ENCODE results near the gene NUP214. TPM values are rescaled to one million over a fixed set of nuclear protein-coding genes. Genes with fewer than 3 reads are reported as not detected.

Gene NUP214
- total RNA-seq, 4 donors from 2014 or later = 17.4 to 45.4 (median 31.1) TPM

DNA sequence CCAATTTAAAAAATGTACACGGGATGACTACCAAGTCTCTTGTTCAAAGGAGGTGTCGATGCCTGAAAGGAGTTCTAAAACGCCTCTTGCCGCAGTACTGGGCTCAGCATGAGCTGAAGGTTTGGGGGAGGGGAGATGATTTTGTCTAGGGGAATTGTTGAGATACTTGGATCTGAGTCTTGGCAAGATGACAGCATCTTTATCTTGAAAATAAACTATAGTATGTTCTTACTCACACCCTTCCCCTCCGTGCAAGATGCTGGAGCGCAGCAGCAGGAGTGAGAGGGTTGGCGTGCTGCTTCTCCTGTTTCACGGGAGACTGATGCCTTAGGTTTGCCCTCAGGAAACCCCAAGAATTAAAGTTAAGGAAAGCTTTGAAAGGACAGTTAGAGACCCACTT, 103.6 kb downstream of the NUP214 start:
- Histone ChIP-seq H3K27me3 (no peaks in the 10 kb centered on the region), H3K4me1 (peaks cover 0 to 8% (median 0%) of the 10 kb centered on the region in 3 donors), H3K9me3 (no peaks in the 10 kb centered on the region), H3K4me3 (peak overlapping the region in 1 of 4 donors; percentile 36), H3K27ac (no peak overlapping the region), H3K36me3 (peaks cover 20 to 94% (median 27%) of the 10 kb centered on the region in 3 donors)
- intact Hi-C loops (cut with DNase I) = no loop called here
- WGBS, 2 donors = 77 to 79% methylated on average over 8 of the region's 8 CpGs
- DNase-seq = no peak
- TF ChIP-seq, protein P1, sequence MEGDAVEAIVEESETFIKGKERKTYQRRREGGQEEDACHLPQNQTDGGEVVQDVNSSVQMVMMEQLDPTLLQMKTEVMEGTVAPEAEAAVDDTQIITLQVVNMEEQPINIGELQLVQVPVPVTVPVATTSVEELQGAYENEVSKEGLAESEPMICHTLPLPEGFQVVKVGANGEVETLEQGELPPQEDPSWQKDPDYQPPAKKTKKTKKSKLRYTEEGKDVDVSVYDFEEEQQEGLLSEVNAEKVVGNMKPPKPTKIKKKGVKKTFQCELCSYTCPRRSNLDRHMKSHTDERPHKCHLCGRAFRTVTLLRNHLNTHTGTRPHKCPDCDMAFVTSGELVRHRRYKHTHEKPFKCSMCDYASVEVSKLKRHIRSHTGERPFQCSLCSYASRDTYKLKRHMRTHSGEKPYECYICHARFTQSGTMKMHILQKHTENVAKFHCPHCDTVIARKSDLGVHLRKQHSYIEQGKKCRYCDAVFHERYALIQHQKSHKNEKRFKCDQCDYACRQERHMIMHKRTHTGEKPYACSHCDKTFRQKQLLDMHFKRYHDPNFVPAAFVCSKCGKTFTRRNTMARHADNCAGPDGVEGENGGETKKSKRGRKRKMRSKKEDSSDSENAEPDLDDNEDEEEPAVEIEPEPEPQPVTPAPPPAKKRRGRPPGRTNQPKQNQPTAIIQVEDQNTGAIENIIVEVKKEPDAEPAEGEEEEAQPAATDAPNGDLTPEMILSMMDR (IDR thresholded peaks at IDR 0.05) = no peak
- no peak for TF ChIP-seq POLR2A (IDR thresholded peaks at IDR 0.05)

DNA sequence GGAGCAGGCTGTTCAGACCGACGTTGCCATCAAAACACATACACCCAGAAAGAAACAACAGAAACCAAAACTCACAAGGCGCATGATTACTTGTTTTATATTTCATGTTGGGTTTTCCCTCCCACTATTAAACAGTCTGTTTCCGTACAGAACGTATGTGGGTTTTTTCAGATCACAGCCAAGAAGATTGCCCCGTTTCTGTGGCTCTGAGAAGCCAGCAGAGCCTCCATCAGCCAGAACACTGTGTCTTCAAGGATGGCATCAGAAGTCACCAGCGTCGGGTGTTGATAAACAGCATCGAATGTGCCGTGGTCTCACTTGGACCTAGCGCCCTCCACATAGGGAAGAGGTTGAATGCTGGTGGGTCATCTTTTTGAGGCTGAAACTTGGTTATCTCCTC, 108.2 kb downstream of the NUP214 start:
- Histone ChIP-seq H3K27ac (peak overlapping the region in 2 of 4 donors; percentile 29 to 40), H3K4me3 (no peak overlapping the region), H3K27me3 (no peaks in the 10 kb centered on the region), H3K4me1 (peaks cover 8 to 19% (median 8%) of the 10 kb centered on the region in 3 donors), H3K9me3 (no peaks in the 10 kb centered on the region), H3K36me3 (peaks cover 20 to 76% (median 28%) of the 10 kb centered on the region in 3 donors)
- no peak for TF ChIP-seq POLR2A (IDR thresholded peaks at IDR 0.05)
- TF ChIP-seq, protein P1 (IDR thresholded peaks at IDR 0.05) = no peak
- DNase-seq = no peak
- 71 to 82% methylated on average over 11 of the region's 11 CpGs for WGBS, 2 donors
- intact Hi-C loops (cut with DNase I) = no loop called here

DNA sequence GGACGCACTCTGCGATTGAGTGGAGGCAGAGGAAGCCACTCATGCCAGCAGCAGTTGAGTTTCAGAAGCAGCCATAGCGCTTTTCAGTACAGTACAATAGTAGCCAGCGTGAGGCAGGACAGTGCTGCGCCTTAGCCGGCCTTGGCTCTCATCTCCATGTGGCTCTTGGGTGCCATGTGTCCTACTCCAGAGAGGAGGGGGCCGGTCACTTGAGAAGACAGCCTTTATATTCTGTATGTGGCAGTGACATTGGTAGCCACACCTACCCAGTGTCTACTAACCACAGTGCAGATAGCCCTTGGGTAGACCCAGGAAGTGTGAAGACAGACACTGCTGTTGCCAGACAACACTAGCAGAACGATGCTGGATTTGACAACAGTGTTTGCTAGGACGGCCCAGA, 108.6 kb downstream of the NUP214 start:
- DNase-seq = no peak
- TF ChIP-seq, protein P1 (IDR thresholded peaks at IDR 0.05) = no peak
- TF ChIP-seq POLR2A (IDR thresholded peaks at IDR 0.05) = no peak
- 81 to 85% methylated on average over 5 to 6 of the region's 9 CpGs for WGBS, 2 donors
- H3K4me1 ChIP-seq = peaks cover 12 to 23% (median 12%) of the 10 kb centered on the region in 3 donors
- H3K27me3 ChIP-seq = no peaks in the 10 kb centered on the region
- H3K4me3 ChIP-seq = no peak overlapping the region
- H3K9me3 ChIP-seq = no peaks in the 10 kb centered on the region
- intact Hi-C loops (cut with DNase I) = no loop called here
- peaks cover 20 to 71% (median 28%) of the 10 kb centered on the region in 3 donors for H3K36me3 ChIP-seq
- peak overlapping the region in 2 of 4 donors; percentile 29 to 40 for H3K27ac ChIP-seq

DNA sequence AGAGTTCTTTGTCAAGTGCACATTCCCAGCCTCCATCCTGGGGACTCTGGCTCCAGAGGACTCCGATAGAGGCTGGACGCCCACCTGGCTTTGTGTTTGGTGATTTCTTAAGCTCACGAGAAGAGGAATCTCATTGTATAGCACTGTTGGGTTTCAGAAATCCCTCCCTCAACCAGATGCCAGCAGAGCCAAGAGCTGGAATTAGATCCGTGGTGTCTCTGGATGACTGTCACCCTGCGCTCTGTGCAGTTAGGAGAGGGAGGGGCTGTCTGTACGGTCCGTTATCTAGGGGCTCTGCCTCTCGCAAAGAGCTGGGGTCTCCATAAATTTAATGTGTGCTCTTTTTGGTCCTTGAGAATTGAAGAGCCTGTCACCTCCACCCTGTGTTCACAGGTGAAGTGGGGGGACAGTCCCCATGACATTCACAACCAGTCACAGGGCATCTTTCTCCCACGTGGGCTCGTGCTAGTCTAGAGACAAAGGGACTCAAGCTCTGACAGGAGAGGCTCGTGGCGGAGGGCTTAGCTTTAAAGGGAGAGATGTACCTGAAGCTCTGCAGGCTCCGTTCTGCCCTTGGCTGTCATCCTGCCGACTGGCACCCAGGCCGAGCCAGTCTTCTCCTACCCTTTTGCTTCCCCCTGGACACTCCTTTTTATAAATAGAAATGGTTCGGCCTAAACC, 109.6 kb downstream of the NUP214 start:
- Histone ChIP-seq H3K27me3 (peaks cover 0 to 4% (median 0%) of the 10 kb centered on the region in 4 donors), H3K4me3 (no peak overlapping the region), H3K27ac (no peak overlapping the region), H3K9me3 (no peaks in the 10 kb centered on the region), H3K36me3 (peaks cover 11 to 62% (median 28%) of the 10 kb centered on the region in 3 donors), H3K4me1 (peaks cover 12 to 25% (median 12%) of the 10 kb centered on the region in 3 donors)
- intact Hi-C loops (cut with DNase I) = no loop called here
- TF ChIP-seq, protein P1 (IDR thresholded peaks at IDR 0.05) = no peak
- no peak for TF ChIP-seq POLR2A (IDR thresholded peaks at IDR 0.05)
- WGBS, 2 donors = 81 to 87% methylated on average over 12 to 14 of the region's 16 CpGs
- DNase-seq = no peak

DNA sequence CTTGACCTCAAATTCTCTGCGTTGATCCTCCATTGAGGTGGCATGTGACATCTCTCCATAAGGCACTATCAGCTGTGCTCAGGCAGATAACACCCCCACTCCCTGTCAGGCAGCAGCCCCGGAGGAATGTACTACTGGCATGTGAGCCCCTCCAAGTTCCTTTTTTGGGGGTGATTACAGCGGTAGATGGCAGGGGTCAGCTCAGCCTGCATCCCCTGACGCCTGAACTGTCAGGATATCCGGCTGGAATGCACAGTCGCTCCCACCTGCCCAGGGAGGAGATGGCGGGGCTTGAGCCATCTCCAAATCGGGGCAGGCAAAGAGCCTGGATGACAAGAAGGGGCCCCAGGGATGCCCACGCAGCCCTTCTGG, 110.1 kb downstream of the NUP214 start:
- DNase-seq = no peak
- Histone ChIP-seq H3K4me1 (peaks cover 12 to 25% (median 12%) of the 10 kb centered on the region in 3 donors), H3K4me3 (no peak overlapping the region), H3K36me3 (peaks cover 11 to 57% (median 25%) of the 10 kb centered on the region in 3 donors), H3K27me3 (peaks cover 0 to 4% (median 0%) of the 10 kb centered on the region in 4 donors), H3K9me3 (no peaks in the 10 kb centered on the region), H3K27ac (no peak overlapping the region)
- 67 to 76% methylated on average over 5 of the region's 9 CpGs for WGBS, 2 donors
- intact Hi-C loops (cut with DNase I) = no loop called here
- TF ChIP-seq POLR2A (IDR thresholded peaks at IDR 0.05) = no peak
- TF ChIP-seq, protein P1 (IDR thresholded peaks at IDR 0.05) = no peak
